CD4-positive, alpha-beta T cell treated with Interleukin-2 at 100 ng/mL for 4 hours (primary cell): ENCODE results near the gene EXOC3L2.

Source experiments
- DNase-seq: peaks from one replicate; pipeline ENCODE4 v3.0.0-alpha.2; 2020; ENCODE audit warnings: low spot score

Gene EXOC3L2

GRCh38 chr19:45179072-45179891 is 65.9 kb downstream of the EXOC3L2 start:
- DNase-seq, result peak; percentile 13

DNA sequence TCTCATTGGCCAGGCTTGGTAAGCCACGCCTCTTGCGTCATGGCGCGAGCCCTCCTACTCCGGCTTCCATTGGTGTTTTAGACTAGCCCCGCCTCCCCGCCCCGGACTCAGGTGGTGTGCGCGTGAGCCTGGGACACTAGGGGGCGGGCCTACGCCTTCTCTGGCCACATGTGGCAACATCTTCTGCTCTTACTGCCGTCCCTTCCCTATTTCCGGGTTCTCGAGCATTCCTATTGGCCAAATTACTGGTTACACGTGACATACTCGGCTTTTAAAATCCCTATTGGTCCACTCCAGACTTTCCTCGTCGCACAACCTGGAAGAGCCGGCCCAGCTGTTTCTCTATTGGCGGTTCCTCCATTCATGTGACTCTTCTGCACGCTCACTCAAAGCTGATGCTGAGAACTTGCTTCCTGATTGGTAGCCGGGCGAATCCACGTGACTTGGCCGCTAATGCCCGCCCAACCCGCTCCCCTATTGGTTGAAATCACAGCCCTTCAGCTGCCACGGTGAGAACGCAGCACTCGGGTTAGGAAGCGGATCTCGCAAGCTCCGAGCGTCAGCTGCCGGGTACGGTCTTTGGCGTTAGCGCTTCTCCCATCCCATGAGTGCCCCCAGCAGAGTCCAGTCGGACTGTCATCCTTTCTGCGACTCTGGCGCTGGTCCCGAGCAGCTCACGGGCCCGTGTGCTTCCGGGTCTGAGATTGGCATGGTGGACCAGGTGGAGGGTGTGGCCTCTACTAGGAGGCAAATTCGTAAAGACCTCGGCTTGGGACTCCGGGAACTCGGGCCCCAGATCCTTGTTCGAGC is 66.7 kb downstream of the EXOC3L2 start, which contains the start of gene BLOC1S3:
BLOC1S3 (plus strand) TSS at position 523 of the 810 bp plus-strand sequence. CDS start 513 bp downstream, outside the sequence.
- peak; percentile 100 for DNase-seq

DNA sequence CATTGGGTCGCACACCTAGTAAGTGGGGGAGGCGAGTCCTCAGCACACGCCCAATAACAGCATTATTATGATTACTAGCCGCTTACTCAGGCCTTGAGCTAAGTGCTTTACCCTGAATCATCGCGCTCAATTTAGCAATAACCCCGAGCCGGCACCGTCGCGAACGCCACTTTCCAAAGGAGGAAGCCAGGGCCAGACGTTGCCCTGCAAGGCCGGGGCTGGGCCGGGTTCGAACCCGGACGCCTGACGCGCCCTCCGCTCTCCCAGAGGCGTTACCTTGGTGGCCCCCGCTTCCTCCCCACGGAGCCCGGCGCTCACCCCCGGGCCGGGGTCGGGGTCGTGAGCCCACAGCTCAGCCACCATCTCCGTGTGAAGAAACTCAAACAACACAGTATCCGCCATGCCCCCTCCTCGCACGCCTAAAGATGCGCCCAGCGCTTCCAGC is 67.4 kb downstream of the EXOC3L2 start, which contains the start of gene TRAPPC6A:
TRAPPC6A (minus strand) TSS at position 421 of the 445 bp plus-strand sequence; CDS start at position 402, 19 bp downstream.
- peak; percentile 53 for DNase-seq

DNA sequence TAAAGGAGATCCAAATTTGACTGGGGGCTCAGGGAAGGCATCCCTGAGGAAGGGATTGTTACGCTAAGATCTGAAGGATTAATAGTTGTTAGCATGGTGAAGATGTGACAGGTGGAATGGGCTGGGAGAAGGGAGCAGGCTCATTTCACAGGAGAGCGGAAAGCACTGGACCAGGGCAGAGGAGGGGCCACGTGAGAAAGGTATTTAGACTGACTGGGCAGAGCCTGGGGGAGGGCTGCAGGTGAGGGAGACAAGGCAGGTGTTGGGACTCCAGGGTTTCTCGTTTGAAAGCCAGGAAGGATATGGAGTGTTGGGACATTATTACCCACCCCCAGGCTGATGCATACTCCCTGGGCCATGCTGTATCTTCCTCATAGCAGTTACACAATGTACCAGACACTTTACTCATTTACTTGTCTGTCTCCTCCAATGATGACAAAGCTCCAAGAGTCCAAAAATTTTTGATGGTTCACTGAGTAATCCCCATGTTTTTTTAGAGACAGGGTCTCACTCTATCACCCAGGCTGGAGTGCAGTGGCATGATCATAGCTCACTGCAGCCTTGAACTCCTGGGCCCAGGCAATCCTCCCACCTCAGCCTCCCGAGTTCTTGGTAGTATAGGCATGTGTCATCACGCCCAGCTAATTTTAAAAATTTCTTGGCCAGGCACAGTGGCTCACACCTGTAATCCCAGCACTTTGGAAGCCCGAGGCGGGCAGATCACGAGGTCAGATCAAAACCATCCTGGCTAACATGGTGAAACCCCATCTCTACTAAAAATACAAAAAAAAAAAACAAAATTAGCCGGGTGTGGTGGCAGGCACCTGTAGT is 69.5 kb downstream of the EXOC3L2 start:
- DNase-seq, result no peak

- DNase-seq, result no peak
Observed at GRCh38 chr19:45173816-45174215, 71.4 kb downstream of the EXOC3L2 start.

GRCh38 chr19:45172611-45173208 is 72.5 kb downstream of the EXOC3L2 start:
- DNase-seq, result no peak

- peak; percentile 49 for DNase-seq
Observed at GRCh38 chr19:45172173-45172572, 73.0 kb downstream of the EXOC3L2 start.

DNA sequence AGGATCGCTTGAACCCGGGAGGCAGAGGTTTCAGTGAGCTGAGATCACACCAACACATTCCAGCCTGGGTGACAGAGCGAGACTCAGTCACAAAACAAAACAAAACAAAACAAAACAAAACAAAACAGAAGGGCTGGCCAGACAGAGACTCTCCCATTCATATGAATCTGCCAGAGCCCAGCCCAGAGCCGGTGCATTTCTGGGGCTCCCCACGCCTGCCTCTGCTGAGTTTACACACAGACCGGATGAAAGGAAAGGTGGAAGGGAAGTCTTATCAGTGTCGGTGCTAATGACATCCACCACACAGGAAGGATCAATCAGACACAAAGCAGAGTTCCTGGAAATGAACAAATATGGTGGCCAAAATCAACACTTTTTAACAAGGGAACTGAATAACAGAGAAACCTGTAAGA is 74.0 kb downstream of the EXOC3L2 start:
- peak; percentile 87 for DNase-seq

- no peak for DNase-seq
Observed at GRCh38 chr19:45170146-45171106, 74.8 kb downstream of the EXOC3L2 start.

- DNase-seq, result no peak
Observed at GRCh38 chr19:45169602-45170001, 75.6 kb downstream of the EXOC3L2 start.

- peak; percentile 16 for DNase-seq
Observed at GRCh38 chr19:45168767-45169351, 76.3 kb downstream of the EXOC3L2 start.

DNA sequence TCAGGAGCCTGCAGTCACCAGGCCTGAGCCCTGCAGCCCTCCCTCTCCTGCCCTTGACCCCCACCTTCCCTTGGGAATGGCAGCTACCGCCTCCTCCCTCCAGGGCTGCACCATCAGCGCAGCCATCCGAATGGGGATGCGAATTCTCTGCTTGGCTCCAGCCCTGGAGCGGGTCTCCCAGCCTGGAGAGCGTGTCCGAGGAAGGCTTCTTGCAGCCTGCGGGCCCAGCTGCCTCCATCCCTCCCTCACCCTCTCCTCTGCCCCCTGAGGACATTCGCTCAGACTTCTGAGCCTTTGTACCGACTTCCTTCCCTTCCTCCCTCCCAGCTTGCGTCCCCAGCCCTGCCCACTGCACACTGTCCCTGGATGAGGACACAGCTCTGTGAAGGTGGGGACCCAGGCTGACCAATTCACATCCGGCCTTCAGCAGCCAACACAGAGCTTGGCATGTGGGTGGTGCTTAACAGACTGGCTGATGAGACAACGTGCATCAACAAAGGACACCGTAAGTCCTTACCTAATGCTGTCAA is 78.4 kb downstream of the EXOC3L2 start:
- no peak for DNase-seq

DNA sequence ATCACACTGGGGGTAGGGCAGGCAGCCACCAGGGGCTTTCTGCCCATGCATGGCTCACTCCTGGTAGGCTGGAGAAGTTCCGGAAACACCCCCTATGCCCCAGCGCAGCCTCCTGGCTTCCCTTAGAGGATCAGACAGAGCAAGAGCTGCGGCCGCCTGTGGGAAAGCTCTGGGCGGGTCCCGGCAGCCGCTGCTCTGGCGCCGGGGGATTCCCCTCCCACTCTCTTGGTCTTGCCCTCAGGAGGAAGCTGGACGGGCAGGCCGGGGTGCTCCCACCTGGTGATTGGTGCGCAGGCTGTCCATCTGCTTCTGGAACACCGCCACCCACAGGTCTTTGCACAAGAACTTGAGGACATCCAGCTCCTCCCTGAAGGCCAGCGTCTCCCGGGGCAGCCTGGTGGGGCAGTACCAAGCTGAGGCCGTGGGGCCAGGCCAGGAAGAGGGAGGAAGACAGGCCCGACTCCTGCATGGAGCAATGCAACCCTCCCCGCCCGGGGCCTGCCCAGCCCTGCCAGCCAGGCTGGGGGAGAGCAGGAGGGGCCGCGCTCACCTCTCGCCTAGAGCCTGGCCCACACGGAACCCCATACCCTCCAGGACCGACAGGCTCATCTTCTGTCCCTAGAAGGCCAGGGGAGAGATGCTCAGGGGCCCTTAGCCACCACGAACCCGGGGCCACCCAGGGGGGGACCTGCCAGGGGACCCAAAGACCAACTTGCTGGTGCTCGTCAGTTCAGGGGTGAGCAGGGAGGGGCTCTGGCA is 80.5 kb downstream of the EXOC3L2 start:
- DNase-seq, result peak; percentile 63

DNA sequence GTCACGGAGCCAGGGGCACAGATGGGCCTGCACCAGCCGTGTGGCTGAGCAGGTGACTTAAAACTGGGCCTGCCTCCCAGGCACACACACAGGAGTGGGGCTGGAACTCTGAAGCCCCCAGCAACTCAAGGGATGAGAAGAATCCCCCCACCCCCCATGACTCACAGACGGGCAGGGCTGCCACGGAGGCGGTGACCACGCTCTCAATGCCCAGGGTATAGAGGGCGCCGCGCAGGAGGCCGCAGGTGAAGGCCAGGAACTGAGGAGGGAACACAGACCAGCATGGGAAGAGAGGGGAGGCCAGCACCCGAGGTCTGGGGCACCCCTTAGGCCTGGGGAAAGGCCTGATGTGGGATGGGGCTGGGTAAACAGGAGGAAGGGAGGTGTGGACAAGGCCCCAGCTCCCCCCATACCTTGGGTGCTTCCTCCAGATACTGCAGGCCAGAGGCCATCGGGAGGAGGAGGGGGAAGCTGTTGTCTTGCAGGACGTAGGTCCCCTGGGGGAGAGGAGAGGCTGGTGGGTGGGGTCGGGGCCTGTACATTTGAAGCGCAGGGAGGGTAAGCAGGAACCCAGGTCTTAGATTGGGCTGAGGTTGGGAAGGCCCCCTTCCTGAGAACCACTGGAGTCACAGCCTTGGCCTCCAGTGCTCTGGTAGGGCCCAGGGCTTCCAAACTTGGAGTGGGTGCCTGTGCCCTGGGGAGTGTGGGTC is 81.3 kb downstream of the EXOC3L2 start:
- no peak for DNase-seq

DNA sequence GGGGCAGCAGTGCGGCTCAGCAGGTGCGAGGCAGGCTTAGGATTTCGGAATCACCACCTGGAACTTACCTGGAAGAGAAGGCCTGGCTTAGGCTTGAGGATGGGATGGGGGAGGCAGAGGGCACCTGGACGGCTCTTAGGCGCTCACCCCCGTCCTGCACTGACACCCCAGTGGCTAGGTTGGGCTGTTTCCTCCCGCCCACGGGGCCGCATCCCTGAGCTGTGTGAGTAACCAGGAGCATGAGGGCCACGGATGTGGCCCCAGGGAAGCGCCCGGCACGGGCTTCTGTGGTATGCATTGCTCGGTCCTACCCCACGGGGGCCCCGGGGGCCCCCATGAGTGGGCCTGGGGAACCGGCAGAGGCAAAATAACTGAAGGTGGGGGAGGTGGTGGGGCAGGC is 82.1 kb downstream of the EXOC3L2 start:
- no peak for DNase-seq

- DNase-seq, result no peak
Observed at GRCh38 chr19:45162608-45163143, 82.5 kb downstream of the EXOC3L2 start.
